Choroid plexus epithelial cell (primary cell): ENCODE data around the gene RAMP2.

ENCODE experiments used
- DNase-seq: peaks from one replicate; pipeline ENCODE4 v3.0.0-alpha.2; 2010; ENCODE audit warnings: low read depth
- H3K4me3 ChIP-seq: 2 replicates; pipeline ENCODE4 v1.5.1; 2011; ENCODE audit warnings: low read depth, mild to moderate bottlenecking, control low read depth, low read length, moderate library complexity
- CTCF ChIP-seq: conservative IDR thresholded peaks from 2 replicates; pipeline ENCODE4 v1.5.1; 2011; ENCODE audit warnings: low read depth, mild to moderate bottlenecking, control low read depth, inconsistent platforms, low read length, moderate library complexity

Gene RAMP2

GRCh38 chr17:42773290-42774035 lies 12.4 kb downstream of the RAMP2 start, which contains the start of gene VPS25:
Gene VPS25, plus strand, starts transcription at chr17:42773449. Its CDS starts 27 bp downstream, at chr17:42773476.
- peak; percentile 89 for DNase-seq
- peak; percentile 39 for TF ChIP-seq CTCF
- H3K4me3 ChIP-seq, result peak within 1 kb of the TSS; percentile 99

DNA sequence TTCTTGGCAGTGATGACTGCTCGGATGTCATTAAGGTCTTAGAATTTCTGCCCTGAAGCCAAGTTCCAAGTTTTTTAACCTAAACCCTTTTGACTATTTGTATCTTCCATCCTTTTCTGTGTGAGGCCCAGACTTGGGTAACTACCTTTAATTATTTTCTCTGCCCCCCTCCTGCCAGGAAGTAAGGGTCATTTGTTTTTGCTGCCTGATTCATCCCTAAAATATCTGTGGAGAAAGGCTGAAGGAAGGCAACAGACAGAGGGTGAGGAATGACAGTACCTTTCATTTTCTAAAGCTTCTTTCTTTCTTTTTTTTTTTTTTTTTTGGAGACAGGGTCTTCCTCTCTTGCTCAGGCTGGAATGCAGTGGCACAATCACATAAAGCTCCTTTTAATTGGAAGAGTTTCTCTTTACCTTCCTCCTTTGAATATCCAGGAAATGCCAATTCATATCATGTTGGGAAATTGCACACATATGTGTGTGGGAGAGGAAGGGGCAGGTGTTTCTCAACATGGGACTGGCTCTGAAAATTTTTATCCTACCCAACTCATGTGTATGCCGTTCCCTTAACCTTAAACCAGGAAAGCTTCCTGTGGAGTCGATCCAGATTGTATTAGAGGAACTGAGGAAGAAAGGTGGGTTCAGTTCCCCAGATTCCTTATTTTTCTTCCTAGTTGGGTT lies 13.2 kb downstream of the RAMP2 start:
- DNase-seq, result peak; percentile 41
- TF ChIP-seq CTCF, result no peak
- H3K4me3 ChIP-seq, result peak overlapping the region; percentile 99

DNA sequence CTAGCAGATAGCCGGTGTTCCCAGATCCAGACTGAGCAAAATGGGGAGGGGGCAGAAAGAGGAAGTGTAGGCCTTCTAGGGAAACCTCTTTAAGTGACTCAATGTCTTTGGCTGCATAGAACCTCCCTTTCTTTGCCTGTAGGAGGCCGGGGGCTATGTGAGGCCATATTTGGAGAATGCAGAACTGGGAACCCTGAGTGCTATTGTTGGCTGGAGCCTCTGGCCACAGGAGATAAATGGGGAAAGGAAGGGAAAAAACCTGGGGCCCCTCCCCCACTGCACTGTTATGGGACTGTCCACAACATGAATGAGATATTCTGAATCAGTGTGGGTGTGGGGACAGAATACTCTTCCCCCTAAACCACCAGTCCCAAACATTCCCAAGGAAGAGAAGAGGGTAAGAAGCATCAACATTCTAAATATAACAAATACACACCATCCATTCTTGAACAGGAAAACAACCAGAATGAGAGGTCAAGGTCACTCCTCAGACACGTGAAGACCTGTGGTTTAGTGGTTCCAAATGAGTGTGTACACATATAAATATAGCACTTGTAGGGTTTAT lies 14.6 kb downstream of the RAMP2 start:
- TF ChIP-seq CTCF, result peak; percentile 33
- no peak overlapping the region for H3K4me3 ChIP-seq
- DNase-seq, result peak; percentile 51

DNA sequence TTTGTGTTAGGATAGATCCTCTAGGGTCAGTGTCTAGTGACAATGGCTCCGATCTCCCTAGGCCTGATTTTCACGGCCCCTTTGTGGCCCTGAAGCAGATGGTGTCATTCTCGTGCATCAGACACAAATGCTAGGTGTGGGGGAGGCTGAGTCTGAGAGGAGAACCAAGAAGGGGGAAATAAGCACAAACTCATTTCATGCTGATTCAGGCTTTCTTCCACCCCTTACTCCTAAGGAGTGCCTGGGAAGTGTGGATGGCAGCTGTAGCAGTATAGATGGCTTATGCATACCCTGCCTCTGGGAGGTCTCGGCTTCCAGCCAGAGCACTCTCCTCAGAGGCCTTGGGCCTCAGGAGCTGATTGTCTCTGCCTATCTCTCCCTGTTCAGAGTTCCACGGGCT lies 17.5 kb downstream of the RAMP2 start:
- no peak for DNase-seq
- H3K4me3 ChIP-seq, result no peak overlapping the region
- TF ChIP-seq CTCF, result no peak

DNA sequence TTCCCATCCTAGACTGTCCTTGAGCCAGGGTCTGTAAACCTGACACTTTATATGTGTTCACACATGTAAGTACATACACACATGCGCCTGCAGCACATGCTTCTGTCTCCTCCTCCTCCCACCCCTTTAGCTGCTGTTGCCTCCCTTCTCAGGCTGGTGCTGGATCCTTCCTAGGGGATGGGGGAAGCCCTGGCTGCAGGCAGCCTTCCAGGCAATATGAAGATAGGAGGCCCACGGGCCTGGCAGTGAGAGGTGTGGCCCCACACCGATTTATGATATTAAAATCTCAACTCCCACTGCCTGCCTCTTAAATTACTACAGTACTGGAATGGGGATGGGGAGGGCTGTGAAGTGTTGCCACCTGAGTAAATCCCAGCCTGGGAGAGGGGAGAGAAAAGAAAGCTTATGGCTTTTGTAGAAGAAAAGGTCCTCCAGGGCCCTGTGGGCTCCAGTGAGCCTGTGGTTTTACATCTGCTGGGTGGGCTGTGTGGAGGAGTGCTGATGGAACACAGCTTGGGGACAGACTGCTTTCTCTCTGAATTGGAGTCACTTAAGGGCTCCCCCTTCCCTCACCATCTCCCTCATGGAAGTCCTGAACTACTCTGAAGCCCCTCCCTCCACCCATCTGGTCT lies 18.4 kb downstream of the RAMP2 start:
- DNase-seq, result no peak
- no peak overlapping the region for H3K4me3 ChIP-seq
- TF ChIP-seq CTCF, result no peak

DNA sequence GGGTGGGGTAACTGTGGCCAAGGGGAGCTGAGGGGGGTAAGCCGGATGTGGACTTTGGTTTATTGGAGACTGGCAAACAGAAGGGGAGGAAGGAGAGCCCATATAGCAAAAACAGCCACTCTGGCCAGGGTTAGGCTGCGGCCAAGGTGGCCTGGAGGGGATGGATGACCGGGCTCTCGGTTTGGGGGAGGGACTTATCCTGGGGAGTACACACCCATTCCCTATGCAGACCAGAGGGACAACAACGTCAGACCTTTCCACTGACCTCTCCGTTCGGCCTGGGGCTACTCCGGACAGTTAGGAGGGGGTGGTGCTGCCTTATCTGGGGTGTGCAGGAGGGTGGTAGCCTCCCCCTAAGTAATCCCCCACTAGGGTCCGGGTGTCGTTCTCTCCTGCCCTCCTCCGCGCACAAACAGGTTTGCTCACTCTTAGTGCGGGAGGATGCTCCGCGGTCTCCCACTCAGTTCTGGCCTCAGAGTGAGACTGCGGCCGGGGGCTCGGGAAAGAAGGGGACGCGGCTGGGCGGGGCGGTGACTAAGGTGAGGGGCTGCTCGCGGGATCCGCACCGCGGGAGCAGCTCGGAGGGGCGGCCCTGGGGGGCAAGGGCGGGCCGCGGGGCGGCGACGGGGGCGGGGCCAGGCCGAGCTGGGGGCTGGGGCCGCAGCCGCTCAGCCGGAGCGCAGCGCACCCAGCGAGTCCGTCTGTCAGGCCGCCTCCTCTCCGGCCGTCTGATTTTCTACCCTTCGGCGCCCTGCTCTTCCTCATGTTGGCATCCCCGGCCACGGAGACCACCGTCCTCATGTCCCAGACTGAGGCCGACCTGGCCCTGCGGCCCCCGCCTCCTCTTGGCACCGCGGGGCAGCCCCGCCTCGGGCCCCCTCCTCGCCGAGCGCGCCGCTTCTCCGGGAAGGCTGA lies 19.2 kb downstream of the RAMP2 start, which contains the start of gene WNK4:
TSS of gene WNK4 (plus strand) at position 675 of the 915 bp plus-strand sequence. CDS start at position 764, 89 bp downstream.
- no peak for DNase-seq
- TF ChIP-seq CTCF, result no peak
- peak within 1 kb of the TSS; percentile 64 for H3K4me3 ChIP-seq
